GM08714 (cell line): Measurements from ENCODE around the gene SRRM2.

Source experiments
- H3K4me3 ChIP-seq: fragments of 200-500 bp; sonication (Bioruptor generic); 2 replicates; pipeline ENCODE4 v1.5.1; 2014; ENCODE audit warnings: mild to moderate bottlenecking, low read length, inconsistent platforms
- ZNF274 ChIP-seq: IDR thresholded peaks from 2 replicates; pipeline ENCODE4 v1.6.1; 2012; ENCODE audit warnings: mild to moderate bottlenecking, low read depth, low read length

Gene SRRM2

DNA sequence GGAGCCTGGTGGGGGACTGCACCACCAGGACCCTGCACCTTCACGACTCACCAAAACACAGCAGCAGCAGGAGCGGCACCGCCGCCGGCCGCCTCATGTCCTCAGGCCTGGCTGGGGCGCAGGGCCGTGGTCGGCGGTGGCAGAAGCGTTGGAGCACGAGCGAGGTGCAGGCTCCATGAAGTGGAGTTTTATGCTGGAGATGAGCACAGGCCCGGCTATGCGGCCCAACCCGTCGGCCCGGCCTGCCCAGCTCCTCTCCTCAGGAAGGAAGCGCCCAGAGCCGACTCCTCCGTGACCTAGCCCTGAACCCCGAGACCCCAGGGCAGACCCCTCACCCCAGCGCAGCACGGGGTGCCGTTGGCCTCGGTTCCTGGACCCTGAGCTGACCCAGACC lies 32.4 kb upstream of the SRRM2 start, which contains the start of gene PRSS27:
Gene PRSS27 (minus strand): TSS at position 161 of the 394 bp plus-strand sequence. CDS start 64 bp downstream, at position 97.
- peak within 1 kb of the TSS; percentile 67; the same call in 1 of the 2 replicates for H3K4me3 ChIP-seq

DNA sequence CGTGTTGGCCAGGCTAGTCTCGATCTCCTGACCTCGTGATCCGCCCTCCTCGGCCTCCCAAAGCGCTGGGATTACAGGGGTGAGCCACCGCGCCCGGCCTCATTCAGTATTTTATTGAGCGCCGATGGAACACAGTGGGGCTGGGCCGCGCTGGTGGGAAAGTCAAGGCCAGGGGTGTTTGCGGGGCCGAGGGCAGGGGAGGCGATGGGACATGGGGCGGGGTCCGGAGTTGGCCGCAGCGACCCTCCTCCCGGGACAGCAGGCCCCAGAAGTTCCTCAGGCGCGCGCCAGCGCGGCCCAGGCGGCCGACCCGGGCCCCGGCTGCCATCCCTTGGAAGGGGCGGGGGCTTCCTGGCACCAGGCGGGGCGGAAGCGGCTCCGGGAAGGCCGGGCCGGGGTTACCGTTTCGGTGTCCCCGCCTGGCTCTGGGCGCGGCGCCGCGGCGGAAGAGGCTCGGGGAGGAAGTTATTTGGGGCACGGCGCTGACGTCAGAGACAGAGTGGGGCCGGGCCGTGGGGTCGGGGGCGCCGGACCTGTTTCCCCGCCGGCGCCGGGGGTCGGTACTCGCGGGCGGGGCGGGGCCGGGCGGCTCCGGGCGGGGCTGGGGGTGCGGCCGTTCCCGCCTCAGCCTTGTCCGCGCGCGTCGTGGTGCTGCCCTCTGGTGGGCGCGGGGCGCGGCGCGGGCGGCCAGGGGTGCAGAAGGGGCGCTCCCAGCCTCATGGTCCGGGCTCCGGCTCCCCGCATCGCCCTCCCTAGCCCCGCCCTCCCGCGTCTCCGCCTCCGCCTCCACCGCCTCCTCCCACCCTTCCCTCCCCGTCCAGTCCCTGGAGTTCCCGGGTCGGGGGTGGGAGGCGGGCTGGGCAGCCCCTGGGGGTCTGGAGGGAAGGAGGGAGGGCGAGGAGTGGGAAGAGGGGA lies 31.5 kb upstream of the SRRM2 start:
- peak overlapping the region; percentile 67; the same call in 1 of the 2 replicates for H3K4me3 ChIP-seq
- TF ChIP-seq ZNF274, result no peak

More for the DNA sequence above, 32.4 kb upstream of the SRRM2 start, which contains the start of gene PRSS27:
- no peak for TF ChIP-seq ZNF274

DNA sequence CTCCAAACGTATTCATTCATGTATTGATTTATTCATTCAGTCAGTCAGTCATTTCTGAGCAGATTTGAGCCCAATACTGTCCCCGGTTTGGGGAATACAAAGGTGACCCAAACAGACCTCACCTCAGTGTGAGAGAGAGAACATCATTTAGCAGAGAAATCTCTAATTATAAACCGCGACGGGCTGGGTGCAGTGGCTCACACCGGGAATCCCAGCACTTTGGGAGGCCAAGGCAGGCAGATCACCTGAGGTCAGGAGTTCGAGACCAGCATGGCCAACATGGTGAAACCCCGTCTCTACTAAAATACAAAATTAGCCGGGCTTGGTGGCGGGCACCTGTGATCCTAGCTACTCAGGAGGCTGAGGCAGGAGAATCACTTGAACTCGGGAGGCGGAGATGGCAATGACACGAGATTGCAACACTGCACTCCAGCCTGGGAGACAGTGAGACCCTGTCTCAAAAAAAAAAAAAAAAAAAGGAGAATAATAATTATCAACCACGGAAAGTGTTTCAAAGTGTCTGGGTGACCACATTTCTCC lies 30.7 kb upstream of the SRRM2 start:
- peak overlapping the region; percentile 51; the same call in 1 of the 2 replicates for H3K4me3 ChIP-seq

GRCh38 chr16:2724088-2724676 lies 28.3 kb upstream of the SRRM2 start:
- TF ChIP-seq ZNF274, result no peak
- no peak overlapping the region for H3K4me3 ChIP-seq

DNA sequence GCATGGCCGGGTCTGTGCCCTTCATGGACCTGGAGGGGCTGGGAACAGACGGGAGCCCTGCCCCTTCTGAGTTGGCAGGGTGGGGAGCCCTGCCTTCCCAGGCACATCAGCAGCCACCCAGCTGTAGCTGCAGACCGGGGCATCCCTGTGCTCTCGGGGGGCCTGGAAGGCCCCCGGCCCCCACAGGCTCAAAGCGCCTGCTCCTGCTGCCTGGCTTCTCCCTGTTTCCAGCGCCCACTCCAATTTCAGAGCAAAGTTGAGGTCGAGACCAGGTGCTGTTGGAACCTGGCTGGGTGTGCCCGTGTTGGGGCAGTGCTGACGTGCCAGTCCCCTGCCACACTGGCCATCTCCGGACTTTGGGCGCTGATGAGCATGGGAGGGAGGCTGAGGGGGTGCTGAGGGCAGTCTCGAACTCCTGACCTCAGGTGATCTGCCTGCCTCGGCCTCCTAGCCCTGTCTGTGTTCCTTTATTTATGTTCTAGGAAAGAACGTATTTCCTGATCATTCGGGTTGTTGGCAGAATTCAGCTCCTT lies 27.6 kb upstream of the SRRM2 start:
- H3K4me3 ChIP-seq, result no peak overlapping the region
- no peak for TF ChIP-seq ZNF274

DNA sequence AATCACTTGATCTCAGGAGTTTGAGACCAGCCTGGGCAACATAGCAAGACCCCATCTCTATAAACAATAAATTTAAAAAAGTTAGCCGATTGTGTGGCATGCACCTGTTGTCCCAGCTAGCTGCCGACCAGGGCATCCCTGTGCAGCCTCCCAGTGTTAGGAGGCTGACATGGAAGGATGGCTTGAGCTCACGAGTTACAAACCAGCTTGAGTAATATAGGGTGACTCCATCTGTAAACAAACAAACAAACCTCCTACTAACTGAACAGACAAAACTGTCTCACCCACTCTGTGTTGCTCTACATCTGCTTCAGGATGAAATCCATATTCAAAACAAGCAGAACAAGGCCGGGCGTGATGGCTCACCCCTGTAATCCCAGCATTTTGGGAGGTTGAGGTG lies 25.5 kb upstream of the SRRM2 start:
- H3K4me3 ChIP-seq, result no peak overlapping the region
- no peak for TF ChIP-seq ZNF274

DNA sequence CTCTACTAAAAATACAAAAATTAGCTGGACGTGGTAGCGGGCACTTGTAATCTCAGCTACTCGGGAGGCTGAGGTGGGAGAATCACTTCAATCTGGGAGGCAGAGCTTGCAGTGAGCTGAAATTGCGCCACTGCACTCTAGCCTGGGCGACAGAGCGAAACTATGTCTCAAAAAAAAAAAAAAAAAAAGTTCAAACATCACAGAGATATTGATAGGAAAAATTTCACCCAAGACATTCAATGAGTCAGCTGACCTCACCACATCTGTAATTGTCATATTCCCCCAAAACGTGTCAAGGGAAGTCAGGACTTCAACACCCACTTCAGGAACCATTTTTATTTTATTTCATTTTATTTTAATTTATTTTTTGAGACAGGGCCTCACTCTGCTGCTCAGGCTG lies 24.4 kb upstream of the SRRM2 start:
- no peak overlapping the region for H3K4me3 ChIP-seq
- no peak for TF ChIP-seq ZNF274

GRCh38 chr16:2734844-2735515 lies 17.5 kb upstream of the SRRM2 start:
- H3K4me3 ChIP-seq, result no peak overlapping the region
- no peak for TF ChIP-seq ZNF274

DNA sequence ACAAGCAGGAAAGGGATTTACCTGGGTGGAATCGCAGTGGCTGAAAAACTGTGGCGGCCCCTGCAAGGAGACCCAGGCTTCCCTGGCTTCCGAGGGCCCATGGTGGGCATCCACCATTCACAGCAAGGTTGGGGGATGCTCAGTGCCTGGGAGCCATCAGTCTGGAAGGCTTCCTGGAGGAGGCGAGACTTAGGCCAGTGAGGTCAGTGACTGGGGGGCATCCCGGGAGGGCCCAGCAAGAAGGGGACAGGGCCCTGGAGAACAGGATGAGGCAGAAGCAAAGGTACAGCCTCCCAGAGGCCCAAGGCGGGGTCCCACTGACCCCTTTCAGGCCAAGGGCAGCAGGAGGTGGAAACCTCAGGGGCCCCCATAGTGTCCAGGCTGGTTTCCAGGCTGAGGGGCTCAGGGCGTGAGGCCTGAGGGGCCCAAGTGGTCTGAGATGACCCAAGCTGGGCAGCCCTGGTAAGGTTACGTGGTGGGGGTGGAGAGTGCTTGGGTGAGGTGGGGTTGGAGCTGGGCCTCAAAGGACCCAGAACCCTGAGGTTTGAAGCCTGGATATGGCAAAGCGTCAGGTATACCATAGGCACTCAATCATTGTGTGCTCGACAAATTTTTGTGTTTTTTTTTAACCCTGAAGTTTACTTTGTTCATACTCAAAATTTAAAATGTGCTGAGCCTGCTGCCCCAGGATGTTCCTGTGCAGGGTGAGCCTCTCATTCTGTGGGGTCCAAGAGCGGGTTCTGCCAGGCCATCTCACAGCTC lies 15.8 kb upstream of the SRRM2 start:
- no peak overlapping the region for H3K4me3 ChIP-seq
- no peak for TF ChIP-seq ZNF274

- TF ChIP-seq ZNF274, result no peak
- H3K4me3 ChIP-seq, result no peak overlapping the region
These were observed 15.2 kb upstream of the SRRM2 start for GRCh38 chr16:2737238-2737605.

DNA sequence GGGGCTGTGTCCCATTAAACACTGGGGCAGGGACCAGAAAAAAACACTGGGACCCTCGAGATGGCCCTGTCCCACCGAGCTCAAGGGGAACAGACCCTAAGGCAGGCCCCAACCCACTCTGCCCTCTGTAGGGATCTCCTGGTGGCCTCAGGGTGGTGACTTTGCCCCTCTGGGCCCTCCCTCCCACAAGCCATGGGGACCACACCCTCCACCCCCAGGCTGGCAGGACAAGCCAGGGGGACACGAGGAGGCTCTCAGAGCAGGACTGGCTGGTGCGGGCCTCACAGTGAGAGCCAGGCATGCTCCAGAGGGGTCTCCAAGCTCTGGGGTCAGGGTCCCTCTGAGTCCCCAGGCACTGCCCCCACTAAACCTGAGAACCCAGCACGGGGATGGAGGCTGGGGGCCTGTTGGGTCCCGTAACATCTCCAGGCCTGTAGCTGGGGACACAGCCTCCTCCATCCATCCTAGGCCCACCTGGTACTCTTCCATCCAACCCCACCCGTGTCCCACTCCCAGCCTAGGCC lies 14.5 kb upstream of the SRRM2 start:
- H3K4me3 ChIP-seq, result no peak overlapping the region
- no peak for TF ChIP-seq ZNF274

DNA sequence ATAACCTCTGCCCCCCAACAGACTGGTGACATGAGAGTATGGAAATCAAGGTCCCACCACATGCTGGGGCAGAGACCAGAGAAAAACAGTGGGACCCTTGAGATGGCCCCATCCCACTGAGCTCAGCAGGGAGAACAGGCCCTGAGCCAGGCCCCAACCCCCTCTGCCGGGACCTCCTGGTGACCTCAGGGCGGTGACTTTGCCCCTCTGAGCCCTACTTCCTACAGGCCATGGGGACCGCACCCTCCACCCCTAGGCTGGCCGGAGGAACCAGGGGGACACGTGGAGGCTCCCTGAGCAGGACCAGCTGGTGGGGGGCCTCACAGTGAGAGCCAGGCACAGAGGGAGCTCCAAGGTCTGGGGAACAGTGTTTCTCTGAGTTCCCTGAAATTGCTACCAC lies 13.8 kb upstream of the SRRM2 start:
- no peak overlapping the region for H3K4me3 ChIP-seq
- TF ChIP-seq ZNF274, result no peak
